H1 (cell line): Measurements from ENCODE around the gene NEMF.

Experiments
- ASH2L ChIP-seq: fragments of 200-600, 300-600 bp; sonication (generic); IDR thresholded peaks from one replicate; pipeline ENCODE4 v1.7.1; 2017; ENCODE audit warnings: low read length
- BACH1 ChIP-seq: IDR thresholded peaks from 2 replicates; pipeline ENCODE4 v1.6.1; 2012; ENCODE audit warnings: low read length, improper control_type of control experiment
- CHD2 ChIP-seq: IDR thresholded peaks from 2 replicates; pipeline ENCODE4 v1.6.1; 2012; ENCODE audit warnings: low read length, improper control_type of control experiment
- CTCF ChIP-seq, 3 experiments: IDR thresholded peaks; 1 replicate in 2 of 3; 2 replicates in 1 of 3; pipeline versions ENCODE4 v1.5.1 to v1.6.1; 2011; ENCODE audit warnings: low read length in 3 of 3, mild to moderate bottlenecking in 3 of 3, inconsistent platforms in 2 of 3, low read depth in 1 of 3, moderate library complexity in 1 of 3; ENCODE audit not compliant: insufficient read depth in 1 of 3; ENCODE audit errors: control extremely low read depth in 1 of 3
- EP300 ChIP-seq, 2 experiments: IDR thresholded peaks; 1 replicate in 1 of 2; 2 replicates in 1 of 2; pipeline ENCODE4 v1.6.1; 2011 to 2012; ENCODE audit warnings: low read depth in 2 of 2, low read length in 2 of 2, mild to moderate bottlenecking in 2 of 2, borderline replicate concordance in 1 of 2, inconsistent platforms in 1 of 2, moderate library complexity in 1 of 2
- HDAC2 ChIP-seq, 2 experiments: fragments of 300-600 bp in 1 of 2; sonication (generic) in 1 of 2; IDR thresholded peaks; 2 replicates each; pipeline ENCODE4 v1.6.1; 2011 to 2012; ENCODE audit warnings: low read depth in 2 of 2, low read length in 2 of 2, mild to moderate bottlenecking in 2 of 2, moderate library complexity in 2 of 2, borderline replicate concordance in 1 of 2, inconsistent platforms in 1 of 2
- JUN ChIP-seq: IDR thresholded peaks from 2 replicates; pipeline ENCODE4 v1.6.1; 2011; ENCODE audit warnings: low read depth, mild to moderate bottlenecking, improper control_type of control experiment, low read length
- POLR2AphosphoS5 ChIP-seq: IDR thresholded peaks from 2 replicates; pipeline ENCODE4 v1.6.1; 2011; ENCODE audit warnings: low read depth, low read length
- RBBP5 ChIP-seq: IDR thresholded peaks from 2 replicates; pipeline ENCODE4 v1.7.1; 2012; ENCODE audit warnings: low read depth, mild to moderate bottlenecking, inconsistent platforms, low read length, moderate library complexity, borderline replicate concordance
- SIN3A ChIP-seq, 2 experiments: IDR thresholded peaks in 1 of 2; conservative IDR thresholded peaks in 1 of 2; 2 replicates each; pipeline ENCODE4 v1.6.1; 2011 to 2012; ENCODE audit warnings: low read length in 2 of 2, improper control_type of control experiment in 1 of 2, low read depth in 1 of 2, mild to moderate bottlenecking in 1 of 2
- SP2 ChIP-seq: IDR thresholded peaks from 2 replicates; pipeline ENCODE4 v1.6.1; 2012; ENCODE audit warnings: mild to moderate bottlenecking, low read length, inconsistent platforms
- SUZ12 ChIP-seq: fragments of 200-600 bp; sonication (generic); IDR thresholded peaks from 2 replicates; pipeline ENCODE4 v1.6.1; 2012; ENCODE audit warnings: mild to moderate bottlenecking, inconsistent platforms, low read length, moderate library complexity, mixed read lengths

GRCh38 chr14:49816844-49817243 lies 35.7 kb downstream of the NEMF start:
- no peak for TF ChIP-seq JUN
- no peak for TF ChIP-seq BACH1
- TF ChIP-seq CTCF (IDR thresholded peaks at IDR 0.05; ENCODE audit: control extremely low read depth in 1 of 3, insufficient read depth in 1 of 3, low read depth in 1 of 3, low read length in 3 of 3), result no peak
- no peak for TF ChIP-seq HDAC2 (IDR thresholded peaks at IDR 0.05; ENCODE audit: borderline replicate concordance in 1 of 2, low read depth in 2 of 2, low read length in 2 of 2)
- TF ChIP-seq EP300 (IDR thresholded peaks at IDR 0.05; ENCODE audit: borderline replicate concordance in 1 of 2, low read depth in 2 of 2, low read length in 2 of 2), result no peak
- no peak for TF ChIP-seq SP2
- TF ChIP-seq CHD2, result no peak
- no peak for TF ChIP-seq POLR2AphosphoS5
- no peak for TF ChIP-seq SUZ12
- no peak for TF ChIP-seq SIN3A (conservative IDR thresholded peaks at IDR 0.05 in 1 of 2, IDR thresholded peaks at IDR 0.05 in 1 of 2; ENCODE audit: low read depth in 1 of 2, low read length in 2 of 2)
- TF ChIP-seq ASH2L, result no peak
- TF ChIP-seq RBBP5, result no peak
